ENCODE measurements around the gene SCRN3.
"Not testable (repeated sequence)": the region's sequence is repeated elsewhere in the genome, so short reads cannot be mapped to it uniquely, and the experiment has no call there.

Gene SCRN3

GRCh38 chr2:174403628-174404027 is 8.1 kb downstream of the SCRN3 start:
- no peak for DNase-seq (ENCODE audit: low read depth in 2 of 2)

- not testable (repeated sequence) for DNase-seq (ENCODE audit: low read depth in 2 of 2)
Observed at GRCh38 chr2:174410039-174410438, 14.5 kb downstream of the SCRN3 start.

- no peak for DNase-seq (ENCODE audit: low read depth in 2 of 2)
Observed at GRCh38 chr2:174412256-174412655, 16.7 kb downstream of the SCRN3 start.

- no peak for DNase-seq (ENCODE audit: low read depth in 2 of 2)
Observed at GRCh38 chr2:174428214-174428613, 32.7 kb downstream of the SCRN3 start.

GRCh38 chr2:174430066-174430465 is 34.5 kb downstream of the SCRN3 start:
- no peak for DNase-seq (ENCODE audit: low read depth in 2 of 2)

GRCh38 chr2:174431902-174432301 is 36.4 kb downstream of the SCRN3 start:
- no peak for DNase-seq (ENCODE audit: low read depth in 2 of 2)

- no peak for DNase-seq (ENCODE audit: low read depth in 2 of 2)
Observed at GRCh38 chr2:174436351-174436750, 40.8 kb downstream of the SCRN3 start.

GRCh38 chr2:174438146-174438886 is 42.8 kb downstream of the SCRN3 start:
- no peak for DNase-seq (ENCODE audit: low read depth in 2 of 2)

GRCh38 chr2:174439323-174439722 is 43.8 kb downstream of the SCRN3 start:
- no peak for DNase-seq (ENCODE audit: low read depth in 2 of 2)

- no peak for DNase-seq (ENCODE audit: low read depth in 2 of 2)
Observed at GRCh38 chr2:174439950-174440349, 44.4 kb downstream of the SCRN3 start.

GRCh38 chr2:174442546-174443510 is 47.3 kb downstream of the SCRN3 start:
- DNase-seq (ENCODE audit: low read depth in 2 of 2) = no peak

- no peak for DNase-seq (ENCODE audit: low read depth in 2 of 2)
Observed at GRCh38 chr2:174444761-174445160, 49.2 kb downstream of the SCRN3 start.

- no peak for DNase-seq (ENCODE audit: low read depth in 2 of 2)
Observed at GRCh38 chr2:174445248-174445647, 49.7 kb downstream of the SCRN3 start.

GRCh38 chr2:174446531-174446930 is 51.0 kb downstream of the SCRN3 start:
- DNase-seq (ENCODE audit: low read depth in 2 of 2) = no peak

GRCh38 chr2:174449033-174449432 is 53.5 kb downstream of the SCRN3 start:
- DNase-seq (ENCODE audit: low read depth in 2 of 2) = no peak

GRCh38 chr2:174450021-174450816 is 54.7 kb downstream of the SCRN3 start:
- DNase-seq (ENCODE audit: low read depth in 2 of 2) = no peak

GRCh38 chr2:174454566-174454965 is 59.0 kb downstream of the SCRN3 start:
- no peak for DNase-seq (ENCODE audit: low read depth in 2 of 2)

- no peak for DNase-seq (ENCODE audit: low read depth in 2 of 2)
Observed at GRCh38 chr2:174461221-174461620, 65.7 kb downstream of the SCRN3 start.

- DNase-seq (ENCODE audit: low read depth in 2 of 2) = no peak
Observed at GRCh38 chr2:174465327-174465726, 69.8 kb downstream of the SCRN3 start.

GRCh38 chr2:174473796-174474195 is 78.3 kb downstream of the SCRN3 start:
- DNase-seq (ENCODE audit: low read depth in 2 of 2) = no peak

- no peak for DNase-seq (ENCODE audit: low read depth in 2 of 2)
Observed at GRCh38 chr2:174477759-174478158, 82.2 kb downstream of the SCRN3 start.
